Liver (tissue), 3 donors: ENCODE data around the gene CFHR1.

Experiments used
- HNF4G ChIP-seq: IDR thresholded peaks from 2 replicates; pipeline ENCODE4 v1.6.1; 2016; ENCODE audit warnings: antibody characterized with exemption
- TF ChIP-seq, protein P1 (sequence below): fragments of 150-350 bp; IDR thresholded peaks from 2 replicates; pipeline ENCODE4 v1.5.1; 2017; ENCODE audit warnings: improper control_type of control experiment, low read depth, low read length; ENCODE audit not compliant: missing input control
- donor health status: healthy.
- donor health status: healthy.

DNA sequence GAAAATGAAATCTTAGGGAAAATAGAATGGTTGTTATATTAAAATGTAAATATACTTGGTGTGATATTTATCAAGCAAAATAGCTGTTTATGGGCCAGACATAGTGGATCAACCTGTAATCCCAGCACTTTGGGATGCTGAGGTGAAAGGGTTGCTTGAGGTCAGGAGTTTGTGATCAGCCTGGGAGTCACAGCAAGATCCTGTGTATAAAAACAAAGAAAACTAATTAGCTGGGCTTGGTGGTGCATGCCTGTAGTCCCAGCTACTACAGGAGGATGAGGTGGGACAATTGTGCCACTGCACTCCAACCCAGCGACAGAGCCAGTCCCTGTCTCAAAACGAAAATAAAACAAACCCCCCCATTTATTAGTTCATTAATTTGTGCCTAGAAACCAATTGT lies 21.6 kb upstream of the CFHR1 start:
- TF ChIP-seq HNF4G, result no peak
- TF ChIP-seq, protein P1, sequence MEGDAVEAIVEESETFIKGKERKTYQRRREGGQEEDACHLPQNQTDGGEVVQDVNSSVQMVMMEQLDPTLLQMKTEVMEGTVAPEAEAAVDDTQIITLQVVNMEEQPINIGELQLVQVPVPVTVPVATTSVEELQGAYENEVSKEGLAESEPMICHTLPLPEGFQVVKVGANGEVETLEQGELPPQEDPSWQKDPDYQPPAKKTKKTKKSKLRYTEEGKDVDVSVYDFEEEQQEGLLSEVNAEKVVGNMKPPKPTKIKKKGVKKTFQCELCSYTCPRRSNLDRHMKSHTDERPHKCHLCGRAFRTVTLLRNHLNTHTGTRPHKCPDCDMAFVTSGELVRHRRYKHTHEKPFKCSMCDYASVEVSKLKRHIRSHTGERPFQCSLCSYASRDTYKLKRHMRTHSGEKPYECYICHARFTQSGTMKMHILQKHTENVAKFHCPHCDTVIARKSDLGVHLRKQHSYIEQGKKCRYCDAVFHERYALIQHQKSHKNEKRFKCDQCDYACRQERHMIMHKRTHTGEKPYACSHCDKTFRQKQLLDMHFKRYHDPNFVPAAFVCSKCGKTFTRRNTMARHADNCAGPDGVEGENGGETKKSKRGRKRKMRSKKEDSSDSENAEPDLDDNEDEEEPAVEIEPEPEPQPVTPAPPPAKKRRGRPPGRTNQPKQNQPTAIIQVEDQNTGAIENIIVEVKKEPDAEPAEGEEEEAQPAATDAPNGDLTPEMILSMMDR, result no peak
